Activated CD4-positive, alpha-beta T cell treated with anti-CD3 and anti-CD28 coated beads for 36 hours (primary cell): ENCODE results near the gene CLN3. TPM values are rescaled to one million over a fixed set of nuclear protein-coding genes. Genes with fewer than 3 reads are reported as not detected.
A peak's percentile ranks its signal among the peaks of the same experiment; 100 is the strongest.
"Not testable (repeated sequence)": the region's sequence is repeated elsewhere in the genome, so short reads cannot be mapped to it uniquely, and the experiment has no call there.

Experiments
- ATAC-seq: fragments of 200-7000 bp; cut with Tn5 transposase; one replicate; pipeline ENCODE4 v1.10.0; 2021; ENCODE audit warnings: mild to moderate bottlenecking, moderate library complexity
- CTCF ChIA-PET: fragments of 350-600 bp; sonication (Branson Sonifier 250); formaldehyde crosslinking; loops from one replicate; lab custom pipeline; 2021; ENCODE audit warnings: antibody characterized with exemption; lab: Charles Lee
- POLR2A ChIA-PET: fragments of 350-600 bp; sonication (Branson Sonifier 250); formaldehyde crosslinking; loops from one replicate; lab custom pipeline; 2021; ENCODE audit warnings: antibody characterized with exemption, inconsistent platforms; lab: Charles Lee
- DNase-seq: peaks from one replicate; pipeline ENCODE4 v3.0.0-alpha.2; 2020
- H3K27ac Mint-ChIP-seq: one replicate; pipeline ENCODE4 v1.8.0; 2021; ENCODE audit warnings: mixed read lengths
- H3K27me3 Mint-ChIP-seq: one replicate; pipeline ENCODE4 v1.8.0; 2021; ENCODE audit warnings: mixed read lengths
- H3K36me3 Mint-ChIP-seq: one replicate; pipeline ENCODE4 v1.8.0; 2021; ENCODE audit warnings: low read depth, mixed read lengths
- H3K4me1 Mint-ChIP-seq: one replicate; pipeline ENCODE4 v1.8.0; 2021; ENCODE audit warnings: mixed read lengths
- H3K4me3 Mint-ChIP-seq: one replicate; pipeline ENCODE4 v1.8.0; 2021; ENCODE audit warnings: mild to moderate bottlenecking, moderate library complexity, mixed read lengths
- H3K9me3 Mint-ChIP-seq: one replicate; pipeline ENCODE4 v1.8.0; 2021; ENCODE audit warnings: low read depth, mixed read lengths
- intact Hi-C, 2 experiments: fragments of 100-400 bp; cut with DNase I in 1 of 2; cut with micrococcal nuclease in 1 of 2; formaldehyde crosslinking; loops; one replicate each; pipeline versions ENCODE4 v1.14.2 to v1.15.1; 2022 to 2024; cut with DNase I, micrococcal nuclease
- total RNA-seq, 2 experiments: library from RNA; stranded (reverse); gene quantifications; one replicate each; pipeline ENCODE4 v1.2.3, GENCODE V29; 2021

The CLN3 gene
- total RNA-seq, 2 experiments from 2014 or later, result 19.0 to 24.6 TPM

GRCh38 chr16:28528463-28528867, 36.6 kb upstream of the CLN3 start:
- ChIA-PET POLR2A (interaction anchor here (0.7 kb wide), 1 partner anchor 67 kb away, joined by 3 read pairs; no protein-coding TSS in a partner anchor), CTCF (interaction anchor here (0.6 kb wide), 1 partner anchor 291 kb away, joined by 3 read pairs; no protein-coding TSS in a partner anchor)
- no peak overlapping the region for H3K4me3 Mint-ChIP-seq
- no peak for DNase-seq
- no peaks in the 10 kb centered on the region for H3K36me3 Mint-ChIP-seq
- no peak for ATAC-seq
- H3K27me3 Mint-ChIP-seq, result no peaks in the 10 kb centered on the region
- no peak overlapping the region for H3K27ac Mint-ChIP-seq
- H3K9me3 Mint-ChIP-seq, result no peaks in the 10 kb centered on the region
- intact Hi-C loops, result no loop called here
- peaks cover 10% of the 10 kb centered on the region for H3K4me1 Mint-ChIP-seq

GRCh38 chr16:28527985-28528384, 36.1 kb upstream of the CLN3 start:
- Mint-ChIP-seq H3K9me3 (no peaks in the 10 kb centered on the region), H3K27me3 (no peaks in the 10 kb centered on the region), H3K4me1 (peaks cover 10% of the 10 kb centered on the region), H3K4me3 (no peak overlapping the region), H3K27ac (no peak overlapping the region), H3K36me3 (no peaks in the 10 kb centered on the region)
- CTCF ChIA-PET, result no interaction called here
- POLR2A ChIA-PET, result no interaction called here
- intact Hi-C loops, result no loop called here
- ATAC-seq, result no peak
- no peak for DNase-seq

DNA sequence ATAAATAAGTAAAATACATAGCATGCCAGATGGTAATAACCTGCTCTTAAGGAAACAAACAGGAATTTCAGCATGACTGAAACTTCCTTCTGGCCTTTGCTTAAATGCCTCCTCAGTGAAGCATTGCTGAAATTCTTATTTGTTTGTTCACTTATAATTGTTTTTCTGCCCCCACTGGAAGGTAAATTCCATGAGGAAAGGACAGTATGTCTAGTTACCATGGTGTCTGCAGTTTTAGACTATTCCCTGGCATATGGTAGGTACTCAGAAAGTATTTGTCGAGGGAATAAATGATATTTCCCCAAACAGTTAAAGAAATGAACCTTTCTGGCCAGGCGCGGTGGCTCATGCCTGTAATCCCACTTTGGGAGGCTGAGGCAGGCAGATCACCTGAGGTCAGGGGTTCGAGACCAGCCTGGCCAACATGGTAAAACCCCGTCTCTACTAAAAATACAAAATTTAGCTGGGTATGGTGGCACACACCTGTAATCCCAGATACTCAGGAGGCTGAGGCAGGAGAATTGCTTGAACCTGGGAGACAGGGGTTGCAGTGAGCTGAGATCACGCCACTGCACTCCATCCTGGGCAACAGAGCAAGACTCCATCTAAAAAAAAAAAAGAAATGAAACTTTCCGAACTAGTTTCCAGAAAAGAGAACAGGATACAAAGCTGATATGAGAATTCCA, 35.4 kb upstream of the CLN3 start:
- ATAC-seq, H3K4me3 Mint-ChIP-seq, intact Hi-C loops: not testable (repeated sequence)

DNA sequence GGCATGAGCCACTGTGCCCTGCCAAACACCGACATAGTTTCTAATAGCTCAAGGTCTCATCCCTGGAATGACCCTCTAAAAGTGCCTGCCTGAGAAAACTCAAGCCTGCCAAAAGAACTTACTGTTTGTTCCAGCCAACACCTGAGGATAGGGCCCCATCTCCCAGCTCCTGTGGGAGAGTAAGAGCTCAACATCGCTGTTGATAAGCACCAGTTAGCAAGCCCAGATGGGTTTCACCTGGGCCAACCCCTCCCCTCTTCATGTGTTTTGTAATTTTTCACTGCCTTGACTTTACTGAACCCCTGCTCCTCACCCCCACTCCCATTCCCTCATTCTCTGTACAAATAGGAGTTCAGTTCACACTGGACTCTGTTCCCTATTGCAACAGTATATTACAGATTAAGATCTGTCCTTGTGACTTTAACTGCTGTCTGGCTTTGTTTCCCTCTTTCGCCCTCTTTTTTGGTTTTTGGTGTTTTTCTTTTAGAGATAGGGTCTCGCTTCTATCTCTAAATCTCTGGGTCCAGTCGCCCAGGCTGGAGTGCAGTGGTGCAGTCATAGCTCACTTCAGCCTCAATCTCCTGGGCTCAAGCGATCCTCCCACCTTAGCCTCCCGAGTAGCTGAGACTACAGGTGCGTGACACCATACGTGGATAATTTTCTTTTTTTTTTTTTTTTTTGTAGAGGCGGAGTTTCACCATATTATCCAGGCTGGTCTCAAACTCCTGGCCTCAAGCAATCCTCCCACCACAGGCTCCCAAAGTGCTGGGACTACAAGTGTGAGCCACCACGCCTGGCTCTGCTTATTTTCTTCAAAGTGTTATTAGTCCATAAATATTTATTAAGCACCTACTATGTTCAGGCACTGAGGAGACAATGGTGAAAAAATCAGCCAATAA, 34.6 kb upstream of the CLN3 start:
- Mint-ChIP-seq H3K4me1 (peaks cover 6% of the 10 kb centered on the region), H3K27ac (no peak overlapping the region), H3K9me3 (no peaks in the 10 kb centered on the region), H3K36me3 (no peaks in the 10 kb centered on the region), H3K4me3 (no peak overlapping the region), H3K27me3 (no peaks in the 10 kb centered on the region)
- POLR2A ChIA-PET, result no interaction called here
- ATAC-seq (no peak), DNase-seq (no peak)
- intact Hi-C loops, result no loop called here
- CTCF ChIA-PET, result no interaction called here

More for the DNA sequence above, 35.4 kb upstream of the CLN3 start:
- POLR2A ChIA-PET, DNase-seq, H3K36me3 Mint-ChIP-seq, H3K27ac Mint-ChIP-seq, H3K4me1 Mint-ChIP-seq, H3K9me3 Mint-ChIP-seq, CTCF ChIA-PET, H3K27me3 Mint-ChIP-seq: not testable (repeated sequence)

DNA sequence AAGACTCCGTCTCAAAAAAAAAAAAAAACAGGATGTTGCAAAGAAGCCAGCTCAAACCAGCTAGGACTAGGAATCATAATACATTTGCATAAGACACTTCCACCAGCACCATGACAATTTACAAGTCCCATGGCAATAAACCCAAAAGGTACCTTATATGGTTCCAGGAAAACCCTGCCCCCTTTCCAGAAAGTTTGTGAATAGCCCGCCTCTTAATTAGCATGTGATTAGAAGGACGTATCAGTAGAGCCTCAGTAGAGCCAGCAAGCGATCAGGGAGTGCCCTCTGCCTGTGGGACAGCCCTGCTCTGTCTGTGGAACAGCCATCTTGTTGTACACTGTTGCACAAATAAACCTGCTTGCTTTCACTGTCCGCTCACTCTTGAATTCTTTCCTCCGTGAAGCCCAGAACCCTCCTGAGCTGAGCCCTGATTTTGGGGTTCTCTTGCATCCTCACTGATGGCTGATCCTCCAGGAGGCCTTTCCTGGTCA, 32.9 kb upstream of the CLN3 start:
- POLR2A ChIA-PET, result interaction anchor here (0.7 kb wide), 1 partner anchor 33 kb away, joined by 4 read pairs; no protein-coding TSS in a partner anchor
- Mint-ChIP-seq H3K27ac (peak overlapping the region; percentile 29), H3K27me3 (no peaks in the 10 kb centered on the region), H3K36me3 (no peaks in the 10 kb centered on the region), H3K4me1 (peaks cover 6% of the 10 kb centered on the region), H3K9me3 (no peaks in the 10 kb centered on the region), H3K4me3 (no peak overlapping the region)
- CTCF ChIA-PET, result no interaction called here
- DNase-seq, result peak; percentile 23
- ATAC-seq, result peak; percentile 69
- intact Hi-C loops, result no loop called here

- Mint-ChIP-seq H3K9me3 (no peaks in the 10 kb centered on the region), H3K27me3 (no peaks in the 10 kb centered on the region), H3K27ac (no peak overlapping the region), H3K4me3 (no peak overlapping the region), H3K4me1 (peaks cover 6% of the 10 kb centered on the region), H3K36me3 (no peaks in the 10 kb centered on the region)
- ATAC-seq (no peak), DNase-seq (no peak)
- ChIA-PET CTCF (no interaction called here), POLR2A (no interaction called here)
- intact Hi-C loops, result loop anchor here in 1 of 2 experiments (2.0 kb wide), 1 partner anchor 16 kb away; the partner anchor contains the start of gene NUPR1
Measured at GRCh38 chr16:28522792-28523191, 30.9 kb upstream of the CLN3 start.

GRCh38 chr16:28521436-28521835, 29.6 kb upstream of the CLN3 start:
- H3K4me3 Mint-ChIP-seq, result no peak overlapping the region
- CTCF ChIA-PET, result no interaction called here
- DNase-seq (no peak), ATAC-seq (no peak)
- intact Hi-C loops, result no loop called here
- H3K4me1 Mint-ChIP-seq, result peaks cover 6% of the 10 kb centered on the region
- H3K27ac Mint-ChIP-seq, result no peak overlapping the region
- POLR2A ChIA-PET, result no interaction called here
- no peaks in the 10 kb centered on the region for H3K36me3 Mint-ChIP-seq
- H3K9me3 Mint-ChIP-seq, result no peaks in the 10 kb centered on the region
- H3K27me3 Mint-ChIP-seq, result no peaks in the 10 kb centered on the region

DNA sequence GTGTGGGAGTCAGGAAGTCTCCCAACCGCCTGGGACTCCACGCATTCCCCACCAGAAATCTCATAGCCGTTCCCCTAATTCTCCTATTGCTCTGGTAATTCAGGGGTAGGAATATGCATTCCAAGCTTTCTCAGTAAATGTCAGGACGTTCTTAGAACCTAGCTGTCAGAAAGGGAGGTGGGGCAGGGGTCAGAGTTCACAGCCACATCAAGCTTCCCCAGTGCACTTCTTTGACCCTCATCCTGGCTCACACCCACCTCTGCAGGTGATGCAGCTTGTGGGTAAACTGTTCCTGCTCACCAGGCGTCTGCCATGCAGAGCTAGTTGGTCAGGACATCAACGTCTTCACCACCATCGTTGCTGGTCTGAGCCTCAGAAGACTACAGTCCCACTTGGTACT, 28.8 kb upstream of the CLN3 start:
- intact Hi-C loops, result no loop called here
- Mint-ChIP-seq H3K4me3 (no peak overlapping the region), H3K4me1 (peaks cover 6% of the 10 kb centered on the region), H3K36me3 (no peaks in the 10 kb centered on the region), H3K27me3 (no peaks in the 10 kb centered on the region), H3K9me3 (no peaks in the 10 kb centered on the region), H3K27ac (no peak overlapping the region)
- ATAC-seq (no peak), DNase-seq (no peak)
- POLR2A ChIA-PET, result no interaction called here
- CTCF ChIA-PET, result no interaction called here

GRCh38 chr16:28514246-28514645, 22.4 kb upstream of the CLN3 start:
- no peaks in the 10 kb centered on the region for H3K4me1 Mint-ChIP-seq
- DNase-seq (no peak), ATAC-seq (no peak)
- intact Hi-C loops, result no loop called here
- no peaks in the 10 kb centered on the region for H3K27me3 Mint-ChIP-seq
- POLR2A ChIA-PET, result no interaction called here
- no peak overlapping the region for H3K27ac Mint-ChIP-seq
- CTCF ChIA-PET, result interaction anchor here (0.5 kb wide), 1 partner anchor 11 kb away, joined by 3 read pairs; no protein-coding TSS in a partner anchor
- no peaks in the 10 kb centered on the region for H3K36me3 Mint-ChIP-seq
- no peaks in the 10 kb centered on the region for H3K9me3 Mint-ChIP-seq
- no peak overlapping the region for H3K4me3 Mint-ChIP-seq

- no peak overlapping the region for H3K4me3 Mint-ChIP-seq
- H3K27me3 Mint-ChIP-seq, result no peaks in the 10 kb centered on the region
- intact Hi-C loops, result no loop called here
- H3K36me3 Mint-ChIP-seq, result no peaks in the 10 kb centered on the region
- POLR2A ChIA-PET, result no interaction called here
- no peak for DNase-seq
- CTCF ChIA-PET, result no interaction called here
- H3K9me3 Mint-ChIP-seq, result no peaks in the 10 kb centered on the region
- H3K27ac Mint-ChIP-seq, result no peak overlapping the region
- ATAC-seq, result no peak
- H3K4me1 Mint-ChIP-seq, result no peaks in the 10 kb centered on the region
Measured at GRCh38 chr16:28513484-28514181, 21.8 kb upstream of the CLN3 start.
